Stimulated activated CD8-positive, alpha-beta memory T cell treated with anti-CD3 and anti-CD28 coated beads, Interleukin-4, amount 100 ng/mL, for 24 hours (primary cell): ENCODE results near the gene CNNM4.

ENCODE experiments used
- DNase-seq: peaks from one replicate; pipeline ENCODE4 v3.0.0-alpha.2; 2020; ENCODE audit warnings: low read depth

Gene CNNM4

DNA sequence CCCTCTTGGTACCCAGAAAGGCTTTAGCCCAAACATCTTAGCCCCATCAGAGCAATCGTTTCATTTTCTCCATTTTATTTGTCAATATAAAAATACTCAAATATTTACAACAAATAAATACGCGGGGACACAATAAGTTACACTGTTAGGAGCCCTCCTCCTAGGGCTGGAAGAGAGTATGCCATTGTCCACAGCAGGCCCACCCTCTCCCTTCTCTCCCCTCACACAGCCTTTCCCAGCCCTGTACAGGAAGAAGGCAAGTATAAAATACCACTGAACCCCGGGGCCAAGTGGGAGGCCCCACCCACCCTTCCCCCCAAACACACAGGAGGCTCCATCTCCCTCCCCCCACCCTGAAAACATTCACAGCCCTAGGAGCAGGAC is 99.0 kb downstream of the CNNM4 start:
- DNase-seq = no peak

- no peak for DNase-seq
Measured at GRCh38 chr2:96860065-96861029, 99.6 kb downstream of the CNNM4 start.

- DNase-seq = no peak
Measured at GRCh38 chr2:96861074-96861473, 100.4 kb downstream of the CNNM4 start.
